Activated B cell treated with CpG ODN at 0.5 μM for 24 hours (primary cell): ENCODE measurements around the gene ZBTB47. TPM values are rescaled to one million over a fixed set of nuclear protein-coding genes. Genes with fewer than 3 reads are reported as not detected.

Experiments used
- ATAC-seq: fragments of 200-7000 bp; cut with Tn5 transposase; one replicate; pipeline ENCODE4 v1.10.0; 2021; ENCODE audit warnings: low read depth, mild to moderate bottlenecking, moderate library complexity
- CTCF ChIA-PET: fragments of 350-600 bp; sonication (Branson Sonifier 250); formaldehyde crosslinking; loops from one replicate; lab custom pipeline; 2021; ENCODE audit warnings: antibody characterized with exemption; lab: Charles Lee
- POLR2A ChIA-PET: fragments of 350-600 bp; sonication (Branson Sonifier 250); formaldehyde crosslinking; loops from one replicate; lab custom pipeline; 2021; ENCODE audit warnings: antibody characterized with exemption; lab: Charles Lee
- DNase-seq: peaks from one replicate; pipeline ENCODE4 v3.0.0; 2022
- H3K27ac Mint-ChIP-seq: one replicate; pipeline ENCODE4 v1.8.0; 2020; ENCODE audit warnings: mixed read lengths
- H3K27me3 Mint-ChIP-seq: one replicate; pipeline ENCODE4 v1.8.0; 2021; ENCODE audit warnings: mixed read lengths
- H3K36me3 Mint-ChIP-seq: one replicate; pipeline ENCODE4 v1.8.0; 2021; ENCODE audit warnings: low read depth, mixed read lengths
- H3K4me1 Mint-ChIP-seq: one replicate; pipeline ENCODE4 v1.8.0; 2021; ENCODE audit warnings: mixed read lengths
- H3K4me3 Mint-ChIP-seq: one replicate; pipeline ENCODE4 v1.8.0; 2020; ENCODE audit warnings: mild to moderate bottlenecking, mixed read lengths
- H3K9me3 Mint-ChIP-seq: one replicate; pipeline ENCODE4 v1.8.0; 2020; ENCODE audit warnings: mixed read lengths
- CTCF ChIP-seq: fragments of 200-600 bp; IDR thresholded peaks from one replicate; pipeline ENCODE4 v1.8.0; 2022; ENCODE audit warnings: antibody characterized with exemption, mild to moderate bottlenecking
- intact Hi-C: fragments of 100-400 bp; cut with micrococcal nuclease; formaldehyde crosslinking; loops from one replicate; pipeline ENCODE4 v1.15.1; 2024
- total RNA-seq: library from RNA; stranded (reverse); gene quantifications from 2 replicates; pipeline ENCODE4 v1.2.3, GENCODE V29; 2022

Gene ZBTB47
- total RNA-seq, 1 donor from 2014 or later, result 1.1 TPM

- ChIA-PET CTCF (no interaction called here), POLR2A (interaction anchor here (2.0 kb wide), 1 partner anchor 13 kb away, joined by 7 read pairs; no protein-coding TSS in a partner anchor)
- Mint-ChIP-seq H3K4me1 (peaks cover 22% of the 10 kb centered on the region), H3K27me3 (peaks cover 2% of the 10 kb centered on the region), H3K4me3 (no peak overlapping the region), H3K9me3 (no peaks in the 10 kb centered on the region), H3K27ac (no peak overlapping the region), H3K36me3 (peaks cover 28% of the 10 kb centered on the region)
- intact Hi-C loops, result no loop called here
- ATAC-seq (no peak), DNase-seq (no peak)
- TF ChIP-seq CTCF, result no peak
Observed at GRCh38 chr3:42651248-42652091, 2.0 kb upstream of the ZBTB47 start.

- TF ChIP-seq CTCF, result no peak
- DNase-seq, result no peak
- Mint-ChIP-seq H3K27me3 (peaks cover 2% of the 10 kb centered on the region), H3K4me1 (peaks cover 22% of the 10 kb centered on the region), H3K4me3 (no peak overlapping the region), H3K27ac (no peak overlapping the region), H3K36me3 (peaks cover 20% of the 10 kb centered on the region), H3K9me3 (no peaks in the 10 kb centered on the region)
- POLR2A ChIA-PET, result interaction anchor here (0.9 to 2.0 kb wide), 2 partner anchors 9 to 12 kb away, joined by 3 to 7 read pairs; no protein-coding TSS in a partner anchor
- no peak for ATAC-seq
- intact Hi-C loops, result no loop called here
- CTCF ChIA-PET, result interaction anchor here (0.7 kb wide), 1 partner anchor 58 kb away, joined by 4 read pairs; no protein-coding TSS in a partner anchor
Observed at GRCh38 chr3:42652251-42652610, 1.3 kb upstream of the ZBTB47 start.

GRCh38 chr3:42652611-42653302, 740 bp upstream of the ZBTB47 start:
- CTCF ChIA-PET, result interaction anchor here (0.7 kb wide), 1 partner anchor 58 kb away, joined by 4 read pairs; no protein-coding TSS in a partner anchor
- intact Hi-C loops, result no loop called here
- Mint-ChIP-seq H3K4me3 (peak overlapping the region; percentile 64), H3K27ac (peak overlapping the region; percentile 61), H3K36me3 (peaks cover 15% of the 10 kb centered on the region), H3K9me3 (no peaks in the 10 kb centered on the region), H3K4me1 (peaks cover 22% of the 10 kb centered on the region), H3K27me3 (peaks cover 2% of the 10 kb centered on the region)
- ATAC-seq, result peak; percentile 66
- no peak for DNase-seq
- TF ChIP-seq CTCF, result no peak
- POLR2A ChIA-PET, result interaction anchor here (0.9 to 2.0 kb wide), 2 partner anchors 9 to 11 kb away, joined by 3 to 7 read pairs; no protein-coding TSS in a partner anchor

- peaks cover 2% of the 10 kb centered on the region for H3K27me3 Mint-ChIP-seq
- intact Hi-C loops, result no loop called here
- CTCF ChIA-PET, result no interaction called here
- DNase-seq (no peak), ATAC-seq (no peak)
- POLR2A ChIA-PET, result interaction anchor here (0.9 kb wide), 1 partner anchor 8 kb away, joined by 3 read pairs; no protein-coding TSS in a partner anchor
- H3K27ac Mint-ChIP-seq, result peak overlapping the region; percentile 9
- H3K9me3 Mint-ChIP-seq, result no peaks in the 10 kb centered on the region
- TF ChIP-seq CTCF, result no peak
- peaks cover 22% of the 10 kb centered on the region for H3K4me1 Mint-ChIP-seq
- peaks cover 11% of the 10 kb centered on the region for H3K36me3 Mint-ChIP-seq
- H3K4me3 Mint-ChIP-seq, result peak overlapping the region; percentile 64
Observed at GRCh38 chr3:42653303-42653559, 266 bp upstream of the ZBTB47 start.
